ENCODE measurements around the gene NDST1. TPM values are rescaled to one million over a fixed set of nuclear protein-coding genes. Genes with fewer than 3 reads are reported as not detected.

NDST1 gene
- total RNA-seq, 2 donors from 2014 or later = 37.6 to 56.0 TPM

DNA sequence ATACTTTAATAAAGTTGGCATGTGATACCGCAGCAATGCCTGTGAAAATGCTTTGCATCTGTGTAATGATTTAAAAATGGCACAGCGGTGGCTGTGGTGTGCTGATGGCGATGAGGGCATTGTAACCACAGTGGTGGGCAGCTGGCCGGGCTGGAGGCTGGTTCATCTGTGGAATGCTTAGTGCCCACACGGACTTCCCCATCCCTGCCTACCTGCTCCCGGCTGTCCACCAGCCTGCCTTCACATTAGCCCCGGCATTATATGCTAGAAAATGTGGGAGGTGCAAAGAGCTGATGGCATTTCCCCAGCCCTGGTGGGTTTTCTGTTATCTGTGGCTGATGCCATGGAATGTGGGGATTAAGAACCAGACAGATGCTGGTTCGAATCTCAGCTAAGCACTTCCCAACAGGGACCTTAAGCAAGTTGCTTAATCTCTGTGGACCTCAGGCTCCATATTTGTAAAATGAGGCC lies 2.9 kb upstream of the NDST1 start:
- no peak for ATAC-seq

GRCh38 chr5:150505816-150506215 lies 2.1 kb upstream of the NDST1 start:
- ATAC-seq = no peak
- Histone ChIP-seq H3K4me1 (peaks cover 100% of the 10 kb centered on the region), H3K27me3 (no peaks in the 10 kb centered on the region), H3K9me3 (no peaks in the 10 kb centered on the region), H3K4me3 (no peak overlapping the region), H3K27ac (peak overlapping the region in 3 of 4 donors; percentile 76 to 80 (median 78)), H3K36me3 (replicated peaks in 1 of 2; ENCODE audit: insufficient read depth in 1 of 2, low read depth in 2 of 2) (no peaks in the 10 kb centered on the region)
- no peak for DNase-seq
- TF ChIP-seq POLR2A (IDR thresholded peaks at IDR 0.05) = no peak
- TF ChIP-seq, protein P1, sequence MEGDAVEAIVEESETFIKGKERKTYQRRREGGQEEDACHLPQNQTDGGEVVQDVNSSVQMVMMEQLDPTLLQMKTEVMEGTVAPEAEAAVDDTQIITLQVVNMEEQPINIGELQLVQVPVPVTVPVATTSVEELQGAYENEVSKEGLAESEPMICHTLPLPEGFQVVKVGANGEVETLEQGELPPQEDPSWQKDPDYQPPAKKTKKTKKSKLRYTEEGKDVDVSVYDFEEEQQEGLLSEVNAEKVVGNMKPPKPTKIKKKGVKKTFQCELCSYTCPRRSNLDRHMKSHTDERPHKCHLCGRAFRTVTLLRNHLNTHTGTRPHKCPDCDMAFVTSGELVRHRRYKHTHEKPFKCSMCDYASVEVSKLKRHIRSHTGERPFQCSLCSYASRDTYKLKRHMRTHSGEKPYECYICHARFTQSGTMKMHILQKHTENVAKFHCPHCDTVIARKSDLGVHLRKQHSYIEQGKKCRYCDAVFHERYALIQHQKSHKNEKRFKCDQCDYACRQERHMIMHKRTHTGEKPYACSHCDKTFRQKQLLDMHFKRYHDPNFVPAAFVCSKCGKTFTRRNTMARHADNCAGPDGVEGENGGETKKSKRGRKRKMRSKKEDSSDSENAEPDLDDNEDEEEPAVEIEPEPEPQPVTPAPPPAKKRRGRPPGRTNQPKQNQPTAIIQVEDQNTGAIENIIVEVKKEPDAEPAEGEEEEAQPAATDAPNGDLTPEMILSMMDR (IDR thresholded peaks at IDR 0.05) = no peak
- intact Hi-C loops (cut with DNase I) = no loop called here
- WGBS, 2 donors = 89 to 91% methylated on average over 6 to 8 of the region's 8 CpGs

More for the DNA sequence above, 2.9 kb upstream of the NDST1 start:
- DNase-seq = no peak
- Histone ChIP-seq H3K9me3 (no peaks in the 10 kb centered on the region), H3K36me3 (replicated peaks in 1 of 2; ENCODE audit: insufficient read depth in 1 of 2, low read depth in 2 of 2) (no peaks in the 10 kb centered on the region), H3K4me3 (no peak overlapping the region), H3K4me1 (peaks cover 100% of the 10 kb centered on the region), H3K27me3 (no peaks in the 10 kb centered on the region), H3K27ac (peak overlapping the region; percentile 18 to 80 (median 77))
- whole genome bisulfite sequencing, 2 donors = 75 to 77% methylated on average over 8 of the region's 8 CpGs
- intact Hi-C loops (cut with DNase I) = no loop called here
- TF ChIP-seq, protein P1 (IDR thresholded peaks at IDR 0.05) = no peak
- no peak for TF ChIP-seq POLR2A (IDR thresholded peaks at IDR 0.05)

DNA sequence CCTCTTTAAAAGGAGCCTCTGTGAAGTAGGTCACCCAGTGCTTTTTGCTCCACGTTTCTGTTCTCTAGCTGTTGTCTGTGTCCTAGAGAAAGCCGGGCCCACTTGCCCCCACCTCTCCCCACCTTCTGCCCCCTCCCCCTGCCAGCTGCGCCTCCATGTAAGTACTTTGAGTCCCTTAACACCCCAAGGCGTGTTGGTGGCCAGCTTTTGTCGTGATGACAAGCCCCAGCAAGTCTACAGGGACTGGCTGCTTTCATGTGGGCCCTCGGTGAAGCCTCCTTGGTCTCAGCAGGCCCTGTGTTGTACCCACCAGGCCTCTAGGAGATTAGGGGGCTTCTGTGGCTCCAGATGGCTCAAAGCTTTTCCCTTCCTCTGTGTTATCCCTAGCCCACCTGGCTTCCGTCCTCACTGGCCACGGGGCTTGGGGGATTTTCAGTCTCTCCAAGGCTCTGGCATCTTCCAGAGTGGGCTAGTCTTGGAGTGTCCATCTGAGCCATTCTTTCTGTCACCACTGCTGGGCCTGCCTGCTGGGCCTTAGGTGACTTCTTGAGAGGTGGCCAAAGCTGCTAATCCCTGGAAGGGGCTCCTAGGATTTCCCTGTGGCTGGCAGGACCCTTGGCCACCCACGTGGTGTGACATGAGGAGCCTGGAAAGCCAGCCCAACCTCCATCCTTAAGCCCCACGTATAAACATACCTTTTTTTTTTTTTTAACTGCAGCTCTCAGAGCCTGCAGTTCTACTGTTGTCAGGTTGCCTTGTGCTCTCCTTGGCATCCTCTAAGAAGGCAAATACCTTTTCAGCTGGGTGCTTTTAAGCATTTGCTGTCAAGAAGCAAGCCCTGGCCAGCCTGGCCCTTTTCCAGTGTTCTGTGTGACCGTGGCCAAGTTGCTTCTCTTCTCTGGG lies 1.1 kb upstream of the NDST1 start:
- ATAC-seq = no peak
- Histone ChIP-seq H3K36me3 (replicated peaks in 1 of 2; ENCODE audit: insufficient read depth in 1 of 2, low read depth in 2 of 2) (no peaks in the 10 kb centered on the region), H3K9me3 (no peaks in the 10 kb centered on the region), H3K27me3 (no peaks in the 10 kb centered on the region), H3K27ac (peak overlapping the region; percentile 13 to 80 (median 77)), H3K4me1 (peaks cover 100% of the 10 kb centered on the region), H3K4me3 (no peak overlapping the region)
- peak in 2 of 4 donors; percentile 52 to 58 for DNase-seq
- 52% methylated on average over 11 of the region's 11 CpGs for WGBS, 2 donors
- no peak for TF ChIP-seq POLR2A (IDR thresholded peaks at IDR 0.05)
- TF ChIP-seq, protein P1 (IDR thresholded peaks at IDR 0.05) = no peak
- intact Hi-C loops (cut with DNase I) = no loop called here

GRCh38 chr5:150508277-150508640 lies 328 bp downstream of the NDST1 start:
- Histone ChIP-seq H3K27me3 (no peaks in the 10 kb centered on the region), H3K27ac (peak overlapping the region; percentile 29 to 80 (median 77)), H3K4me3 (no peak overlapping the region), H3K9me3 (no peaks in the 10 kb centered on the region), H3K36me3 (replicated peaks in 1 of 2; ENCODE audit: insufficient read depth in 1 of 2, low read depth in 2 of 2) (no peaks in the 10 kb centered on the region), H3K4me1 (peaks cover 100% of the 10 kb centered on the region)
- DNase-seq (no peak), ATAC-seq (no peak)
- TF ChIP-seq POLR2A (IDR thresholded peaks at IDR 0.05) = peak in 1 of 3 donors; percentile 3
- TF ChIP-seq, protein P1 (IDR thresholded peaks at IDR 0.05) = no peak
- WGBS, 2 donors = 14 to 33% methylated on average over 1 to 2 of the region's 2 CpGs
- intact Hi-C loops (cut with DNase I) = no loop called here
